Measurements from ENCODE around the gene ABCC8. TPM values are rescaled to one million over a fixed set of nuclear protein-coding genes. Genes with fewer than 3 reads are reported as not detected.

The ABCC8 gene
- total RNA-seq, 1 experiment from 2014 or later: 7.3 TPM

- peak; percentile 74 for ATAC-seq
- peak; percentile 46 for DNase-seq (ENCODE audit: low spot score)
- CTCF ChIA-PET: interaction anchor here (0.6 to 2.0 kb wide), 11 partner anchors 14 to 123 kb away, joined by 3 to 13 read pairs (median 4); partner anchors contain the start of genes ABCC8 and KCNJ11
- no peaks in the 10 kb centered on the region; the same call in 1 of the 2 replicates for H3K27me3 Mint-ChIP-seq (ENCODE audit: low read depth)
- no peak overlapping the region for H3K27ac Mint-ChIP-seq
- POLR2A ChIA-PET: no interaction called here
- no peak overlapping the region for H3K4me3 Mint-ChIP-seq
- H3K4me1 Mint-ChIP-seq: no peaks in the 10 kb centered on the region
- no peaks in the 10 kb centered on the region for H3K36me3 Mint-ChIP-seq
- no peaks in the 10 kb centered on the region for H3K9me3 Mint-ChIP-seq
- TF ChIP-seq FOXJ3 (CRISPR knock-in tag; IDR thresholded peaks at IDR 0.05; ENCODE audit: borderline replicate concordance) (no peak), ARID4B (CRISPR knock-in tag; IDR thresholded peaks at IDR 0.05; ENCODE audit: borderline replicate concordance) (no peak), CREB1 (CRISPR knock-in tag; IDR thresholded peaks at IDR 0.05) (no peak), PREB (CRISPR knock-in tag; IDR thresholded peaks at IDR 0.05; ENCODE audit: borderline replicate concordance) (no peak), E2F1 (CRISPR knock-in tag; IDR thresholded peaks at IDR 0.05) (no peak), ZNF512 (CRISPR knock-in tag; IDR thresholded peaks at IDR 0.05; ENCODE audit: borderline replicate concordance) (no peak), IRF2 (CRISPR knock-in tag; IDR thresholded peaks at IDR 0.05; ENCODE audit: borderline replicate concordance, low read depth) (no peak), SMAD3 (CRISPR knock-in tag; IDR thresholded peaks at IDR 0.05; ENCODE audit: borderline replicate concordance) (no peak), NFATC4 (CRISPR knock-in tag; IDR thresholded peaks at IDR 0.05) (no peak), ZNF532 (CRISPR knock-in tag; IDR thresholded peaks at IDR 0.05; ENCODE audit: borderline replicate concordance) (no peak), FOXP1 (CRISPR knock-in tag; IDR thresholded peaks at IDR 0.05; ENCODE audit: borderline replicate concordance) (no peak)
Measured at GRCh38 chr11:17405232-17406005, 71.2 kb downstream of the ABCC8 start.

Measured in WTC11 (cell line).